HG03159 (cell line): Measurements from ENCODE around the gene PAX5.

Source experiments
- ATAC-seq: cut with Tn5 transposase; IDR thresholded peaks from one replicate; pipeline ENCODE4 v1.9.1; 2021; ENCODE audit warnings: mild to moderate bottlenecking, moderate library complexity; ENCODE audit not compliant: unreplicated experiment

Gene PAX5

DNA sequence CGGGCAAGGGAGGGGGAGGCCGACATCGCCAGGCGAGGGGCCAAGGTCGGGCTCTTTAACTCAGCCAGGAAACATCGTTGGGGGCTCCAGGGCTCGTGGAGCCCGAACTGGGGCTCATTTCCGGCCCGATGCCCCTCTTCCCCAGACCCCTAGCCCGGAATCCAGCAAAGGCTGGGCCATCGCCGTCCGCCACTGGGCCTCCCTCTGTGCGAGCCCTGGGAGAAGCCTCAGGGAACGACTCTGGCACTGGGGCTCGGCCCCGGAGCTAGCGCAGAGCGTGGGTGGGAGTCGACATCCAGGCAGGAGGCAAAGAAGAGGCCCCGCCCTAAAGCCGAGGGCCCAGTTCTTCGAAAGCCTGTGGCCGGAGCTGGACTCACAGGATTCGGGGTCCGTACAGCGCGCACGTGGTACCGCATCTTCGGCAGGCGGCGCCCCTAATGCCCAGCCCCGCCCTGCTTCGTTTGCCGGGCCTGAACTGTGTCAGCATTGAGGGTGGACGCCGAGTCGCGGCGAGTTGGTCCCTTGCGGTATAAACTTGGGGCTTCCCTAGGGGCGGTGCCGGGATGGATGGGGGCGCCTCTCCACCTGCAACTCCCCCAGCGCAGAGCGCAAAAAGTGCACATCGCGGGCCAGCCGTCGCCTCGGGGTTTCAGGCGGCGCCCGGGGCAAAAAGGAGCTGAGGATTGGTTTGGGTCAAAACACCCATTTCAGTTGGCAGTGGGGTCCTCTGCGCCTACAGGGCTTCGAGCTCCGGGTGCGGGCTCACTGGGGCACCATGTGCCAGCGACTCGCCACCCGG lies 3.6 kb upstream of the PAX5 start:
- ATAC-seq = no peak

GRCh38 chr9:37036776-37037502 lies 2.9 kb upstream of the PAX5 start:
- no peak for ATAC-seq

DNA sequence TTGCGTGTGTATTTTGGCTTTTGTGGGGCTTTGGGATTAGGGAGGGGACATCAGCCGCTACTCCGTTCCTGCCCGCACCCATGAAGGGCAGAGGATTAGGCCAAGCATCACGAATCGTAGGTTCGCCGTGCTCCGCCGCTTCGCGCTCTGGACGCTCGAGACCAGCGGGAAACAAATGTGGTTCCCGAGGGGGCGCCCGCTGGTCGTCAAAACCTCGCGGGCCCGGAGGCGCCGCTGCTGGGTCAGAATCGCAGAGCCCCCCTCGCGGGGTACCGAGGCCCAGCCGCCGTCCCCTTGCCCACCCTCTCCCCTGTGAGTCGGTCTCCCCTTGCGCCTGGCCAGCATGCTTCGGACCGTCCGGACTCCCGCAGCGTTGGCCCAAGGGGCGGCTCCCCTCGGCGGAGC lies 2.3 kb upstream of the PAX5 start:
- ATAC-seq = no peak

DNA sequence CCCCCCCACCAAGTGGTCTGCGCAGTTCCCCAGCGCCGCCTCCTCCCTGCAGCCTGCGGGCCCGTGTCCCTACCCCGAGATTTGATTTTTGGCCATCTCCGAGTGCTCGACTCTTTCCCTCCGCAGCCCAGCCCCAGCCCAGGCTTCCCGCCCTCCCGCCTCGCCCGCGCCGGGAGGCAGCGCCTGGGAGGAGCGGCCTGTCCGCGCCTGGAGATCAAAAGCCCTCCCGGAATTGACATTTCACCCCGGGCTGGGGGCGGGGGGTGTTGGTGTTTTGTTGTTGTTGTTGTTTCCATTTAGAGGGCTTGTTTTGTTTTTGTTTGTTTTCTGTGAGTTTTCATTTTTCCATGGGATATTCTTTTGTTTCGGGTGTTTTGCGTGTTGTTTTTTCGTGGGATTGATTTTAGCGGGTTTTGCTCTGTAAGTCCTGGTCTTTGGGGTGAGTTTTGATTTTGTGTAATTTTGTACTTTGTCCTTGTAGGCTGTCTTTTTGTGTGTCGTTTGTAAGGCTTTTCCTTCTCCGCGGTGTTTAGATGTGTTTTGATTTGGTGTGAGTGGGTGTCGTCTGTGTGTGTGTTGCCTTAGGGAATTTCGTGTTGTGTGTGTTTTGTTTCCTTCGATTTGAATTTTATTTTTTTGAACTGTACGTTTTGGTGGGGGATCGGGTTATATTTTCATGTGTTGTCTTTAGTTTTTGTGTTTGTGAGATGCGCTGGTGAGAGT lies 1.7 kb upstream of the PAX5 start:
- no peak for ATAC-seq

DNA sequence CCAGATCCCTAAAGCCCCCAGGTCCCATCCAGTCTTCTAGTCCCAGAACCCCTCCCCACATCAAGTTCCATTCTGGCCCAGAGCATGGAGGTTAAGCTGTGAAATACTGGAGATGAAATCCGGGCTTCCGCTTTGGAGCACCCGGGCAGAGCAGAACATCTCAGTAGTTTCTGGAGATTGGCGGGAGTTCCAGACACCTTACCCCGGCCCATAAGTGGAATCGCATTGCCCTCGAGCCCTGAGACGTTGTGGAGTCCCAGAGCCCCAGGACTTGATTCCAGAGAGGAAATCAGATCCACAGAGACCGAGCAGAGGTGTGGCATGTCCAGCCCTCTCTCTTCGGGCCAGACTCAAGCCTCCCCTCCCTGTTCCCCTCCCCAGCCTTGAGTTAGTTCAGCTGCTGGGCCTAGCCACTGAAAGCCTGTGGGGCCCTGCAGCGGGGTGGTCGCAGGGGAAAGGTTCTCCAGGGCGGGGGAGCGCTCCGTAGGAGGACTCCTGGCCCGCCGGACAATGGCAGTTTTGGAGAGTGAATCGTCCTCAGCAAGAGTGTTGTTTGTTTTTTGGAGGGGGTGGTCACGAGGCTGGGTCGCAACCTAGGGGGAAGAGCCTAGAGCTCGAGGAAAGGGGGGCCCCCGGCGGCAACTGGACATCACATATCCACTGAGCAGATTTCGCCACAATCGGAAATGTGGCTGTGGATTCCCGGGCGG lies 1.0 kb upstream of the PAX5 start:
- no peak for ATAC-seq

GRCh38 chr9:37034305-37034937 lies 353 bp upstream of the PAX5 start:
- no peak for ATAC-seq

DNA sequence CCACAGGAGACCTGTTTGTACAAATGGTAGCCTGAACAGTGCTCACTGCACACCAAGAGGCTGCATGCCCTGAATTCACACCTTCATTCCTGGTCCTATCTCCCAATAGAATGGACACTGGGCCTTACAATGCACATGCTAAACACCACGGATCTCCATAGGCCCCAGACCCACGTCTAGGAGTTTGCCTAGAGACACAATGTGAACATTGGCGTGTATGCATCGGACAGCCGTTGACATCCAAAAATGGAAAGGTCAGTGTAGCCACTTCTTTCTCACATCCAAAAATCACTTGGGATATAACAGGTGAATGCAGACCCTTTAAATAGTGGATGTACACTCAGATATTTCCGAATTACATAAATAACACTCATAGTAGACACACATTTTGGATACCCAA lies 927 bp downstream of the PAX5 start:
- ATAC-seq = no peak

- ATAC-seq = no peak
These were observed 1.4 kb downstream of the PAX5 start for GRCh38 chr9:37032713-37033112.

- ATAC-seq = no peak
These were observed 2.2 kb downstream of the PAX5 start for GRCh38 chr9:37031902-37032301.

DNA sequence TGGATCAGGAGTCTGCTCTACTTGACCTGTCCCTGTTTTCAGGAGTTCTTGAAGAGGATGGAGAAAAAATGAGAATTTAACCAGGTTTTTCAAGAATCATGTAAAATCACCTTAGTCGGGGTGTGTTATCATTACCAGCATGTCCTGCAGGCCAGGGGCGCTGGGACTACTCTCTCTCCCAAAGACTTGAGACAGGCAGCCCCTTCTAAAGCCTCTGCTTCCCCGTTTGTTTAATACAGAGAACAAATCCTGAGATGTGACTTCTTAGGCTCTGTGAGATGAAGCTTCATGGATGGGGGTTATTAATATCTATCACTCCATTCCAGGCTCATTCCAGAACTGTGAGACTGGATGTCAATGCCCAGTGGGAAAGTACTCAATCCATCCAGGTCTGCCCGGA lies 3.0 kb downstream of the PAX5 start:
- ATAC-seq = no peak

GRCh38 chr9:37030611-37030939 lies 3.5 kb downstream of the PAX5 start:
- no peak for ATAC-seq

DNA sequence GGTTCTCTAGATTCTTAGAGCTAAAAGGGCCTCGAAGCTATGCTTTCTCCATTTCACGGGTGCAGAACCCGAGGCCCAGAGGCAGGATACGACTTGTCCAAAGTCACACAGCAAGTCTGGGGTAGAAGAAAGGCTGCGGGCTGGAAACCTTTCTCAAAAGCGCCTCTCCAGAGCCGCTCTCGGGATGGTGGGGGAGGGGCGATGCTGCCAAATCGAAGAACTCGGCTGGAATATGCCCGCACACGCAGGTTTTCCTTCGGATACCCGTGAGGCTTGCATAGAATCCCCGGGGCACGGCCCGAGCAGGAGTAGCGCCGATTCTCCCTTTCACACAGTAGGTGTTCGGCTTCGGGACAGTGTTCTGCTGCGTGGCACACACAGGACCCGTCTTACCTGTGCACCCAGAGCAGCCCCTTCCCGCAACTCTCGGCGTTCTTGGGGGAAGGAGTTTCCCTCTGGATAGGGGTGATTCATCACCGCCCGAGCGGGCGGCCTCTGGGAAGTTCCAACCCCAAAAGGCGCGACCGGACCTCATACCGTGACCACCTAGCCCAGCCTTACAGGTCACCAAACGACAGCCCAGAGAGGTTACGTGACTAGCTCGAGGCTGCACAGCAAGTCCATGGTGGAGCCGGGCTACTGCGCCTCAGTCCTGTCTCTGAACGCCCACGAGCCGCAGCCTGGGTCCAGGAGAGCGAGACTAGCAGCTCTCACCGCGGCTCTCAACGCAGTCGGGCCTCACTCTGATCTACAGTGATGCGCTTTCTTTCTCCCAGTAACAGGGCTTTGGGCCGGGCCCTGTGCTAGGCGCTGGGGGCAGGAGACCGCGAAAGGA lies 4.1 kb downstream of the PAX5 start:
- no peak for ATAC-seq

DNA sequence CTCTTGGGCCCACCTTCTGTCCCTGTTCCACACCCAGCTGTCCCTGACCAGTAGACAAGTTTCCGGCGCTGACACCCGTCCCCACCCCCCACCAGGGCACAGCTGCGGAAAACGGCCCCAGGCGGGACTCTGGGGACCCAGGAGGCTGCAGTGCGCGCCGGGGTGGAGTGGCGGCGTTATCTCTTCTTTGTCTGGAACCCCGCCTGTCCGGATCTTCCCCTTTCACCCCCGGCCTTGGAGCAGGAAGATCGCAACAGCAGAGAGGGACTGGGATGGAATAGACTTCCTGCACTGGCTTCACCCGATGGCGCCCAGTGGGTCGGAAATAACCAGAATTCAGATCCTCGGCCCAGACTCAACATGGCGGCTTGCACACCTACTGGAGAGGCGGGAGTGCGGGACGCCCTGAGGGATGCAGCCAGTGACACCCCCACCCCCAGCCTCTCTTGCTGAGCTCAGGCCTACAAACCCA lies 4.7 kb downstream of the PAX5 start:
- no peak for ATAC-seq

DNA sequence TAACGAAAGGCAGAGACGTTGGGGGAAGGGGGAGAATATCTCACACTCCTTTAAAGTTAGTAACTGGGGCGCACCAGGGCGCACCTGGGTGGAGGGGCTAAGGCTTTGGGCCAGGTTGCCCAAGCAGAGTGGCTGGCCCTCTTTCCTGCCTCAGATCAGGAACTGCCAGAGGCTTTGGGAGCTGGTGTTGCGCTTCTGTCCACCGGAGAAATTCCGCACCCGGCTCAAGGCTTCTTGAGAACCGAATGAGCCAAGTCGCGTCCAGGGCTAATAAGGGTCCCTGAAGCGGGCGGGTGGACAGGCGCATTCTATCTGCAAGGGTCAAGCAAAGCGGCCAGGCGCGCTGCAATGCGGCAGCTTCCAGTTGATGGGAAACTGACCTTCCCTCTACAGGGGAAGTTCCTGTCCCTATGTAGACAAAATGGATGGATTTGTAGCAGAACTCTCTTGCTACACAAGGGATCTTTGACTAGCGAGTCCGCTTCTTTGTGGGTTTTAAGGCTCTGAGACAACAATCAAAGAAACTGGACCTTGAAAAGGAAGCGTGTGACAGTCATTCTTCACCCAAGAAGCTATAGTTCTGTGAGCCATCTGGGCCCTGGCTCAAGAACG lies 5.5 kb downstream of the PAX5 start:
- ATAC-seq = no peak

DNA sequence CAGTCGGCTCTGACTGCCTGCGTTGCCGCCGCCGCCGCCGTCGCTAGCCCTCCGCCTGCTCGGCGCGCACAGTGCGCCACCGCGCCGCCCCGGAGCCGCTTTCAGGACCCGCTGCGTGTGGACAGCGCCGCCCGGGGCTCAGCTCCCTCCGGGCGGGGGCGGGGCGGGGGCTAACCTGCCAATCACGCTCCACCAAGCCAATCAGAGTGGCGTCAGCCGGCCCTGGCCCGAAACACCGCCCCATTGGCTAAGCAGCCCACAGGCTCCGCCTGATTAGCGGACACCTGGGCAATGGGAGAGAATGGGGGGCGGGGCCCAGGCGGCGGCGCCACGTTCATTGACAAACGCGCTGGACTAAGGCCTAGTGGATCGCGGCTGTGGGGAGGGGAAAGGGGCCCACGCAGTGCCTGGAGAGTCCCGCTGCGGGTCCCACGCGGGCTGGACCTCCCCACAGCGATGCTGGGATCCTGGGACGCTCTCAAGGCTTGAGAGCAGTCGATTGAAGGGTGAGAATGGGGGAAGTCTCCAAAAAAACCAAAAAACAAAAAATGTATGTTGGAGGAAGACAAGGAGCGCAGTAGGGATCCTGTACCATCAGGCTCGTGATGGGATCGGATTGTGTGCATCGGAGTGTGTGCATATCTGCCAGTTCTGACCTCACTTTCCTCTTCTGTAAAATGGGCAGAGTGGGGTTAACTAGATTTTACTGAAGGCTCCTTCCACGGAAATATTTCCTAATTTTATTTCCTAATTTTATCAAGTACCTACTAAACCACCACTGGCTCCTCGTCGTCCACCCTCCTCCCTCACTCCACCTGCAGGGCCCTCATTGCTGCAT lies 6.3 kb downstream of the PAX5 start:
- peak; percentile 72 for ATAC-seq

DNA sequence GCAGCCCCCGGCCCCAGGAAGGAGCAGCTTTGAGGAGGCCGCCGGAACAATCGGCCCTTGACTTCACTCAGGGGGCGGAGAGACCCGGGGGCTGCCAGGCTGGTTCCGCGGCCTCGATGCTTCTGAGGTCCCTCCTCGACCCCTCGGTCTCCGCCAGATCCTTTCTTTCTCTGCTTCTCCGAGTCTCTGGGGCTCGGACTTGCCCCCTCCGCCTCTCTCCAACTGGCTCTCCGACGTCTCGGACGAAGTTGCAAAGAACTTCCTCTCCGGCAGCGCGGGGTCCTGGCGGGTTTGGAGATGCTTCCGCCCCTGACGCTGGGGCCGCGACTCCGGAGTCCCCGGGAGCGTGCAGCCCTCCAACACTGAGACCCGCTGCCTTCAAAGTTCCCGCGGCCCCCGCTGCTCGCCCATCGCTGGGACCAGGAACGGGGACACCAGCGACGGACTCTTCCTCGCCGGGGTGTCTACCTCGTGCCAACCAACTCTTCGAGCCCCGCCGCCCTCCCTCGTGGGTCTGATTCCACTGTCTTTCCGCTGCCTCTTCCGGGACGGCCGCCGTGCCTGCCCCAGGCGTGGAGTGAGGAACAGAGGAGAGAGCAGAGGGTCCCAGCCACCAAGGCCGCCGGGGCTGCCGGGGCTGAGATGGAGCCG lies 7.0 kb downstream of the PAX5 start:
- ATAC-seq = peak; percentile 4

DNA sequence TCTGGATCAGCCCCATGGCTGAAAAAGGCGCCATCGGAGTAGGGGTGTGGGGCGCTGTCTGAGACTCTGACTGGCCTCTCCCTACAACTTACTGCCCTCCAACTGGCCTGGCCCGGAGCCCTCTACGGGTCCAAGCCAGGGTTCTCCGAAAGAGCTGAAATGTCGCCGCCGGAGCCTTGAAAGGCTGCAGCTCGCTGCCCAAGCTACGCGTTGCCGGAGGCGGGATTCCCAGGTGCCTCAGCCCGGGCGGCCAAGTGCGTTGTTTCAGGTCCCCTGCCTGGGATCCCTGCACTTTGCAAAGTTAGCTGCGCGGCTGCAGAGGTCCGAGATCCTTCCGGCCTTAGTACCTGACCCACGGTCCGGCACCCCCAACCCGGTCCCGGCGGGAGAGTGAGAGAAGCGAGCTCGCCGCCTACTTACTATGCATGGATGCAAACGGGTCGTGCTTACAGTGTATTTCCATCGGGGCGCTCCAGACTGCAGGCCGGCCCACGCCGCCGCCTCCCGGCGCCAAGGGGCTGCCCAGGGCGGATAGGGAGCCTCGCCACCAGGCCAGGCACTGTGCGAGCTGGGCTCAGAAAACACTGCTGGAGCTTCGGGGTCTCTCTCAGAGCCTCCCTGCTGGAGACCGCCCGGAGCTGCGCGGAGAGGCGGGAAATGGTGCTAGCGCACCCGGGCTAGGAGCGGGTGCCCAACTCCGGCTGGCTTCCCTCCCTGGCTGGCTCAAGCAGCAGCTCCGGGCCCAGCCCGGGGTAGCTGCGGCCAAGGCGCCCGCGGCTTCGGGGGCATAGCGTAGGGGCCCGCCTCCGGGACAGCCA lies 7.7 kb downstream of the PAX5 start:
- no peak for ATAC-seq
